ENCODE results near the gene INPP5E.

INPP5E gene

GRCh38 chr9:136431782-136432350 is 7.8 kb downstream of the INPP5E start:
- no peak overlapping the region for H3K4me2 ChIP-seq (ENCODE audit: low read length)
- no peaks in the 10 kb centered on the region for H3K27me3 ChIP-seq (ENCODE audit: control insufficient read depth, insufficient read depth, low read length)
- TF ChIP-seq CTCF (IDR thresholded peaks at IDR 0.05) = no peak
- H3K4me1 ChIP-seq = no peaks in the 10 kb centered on the region
- H3K36me3 ChIP-seq (ENCODE audit: control insufficient read depth, insufficient read depth, low read length) = no peaks in the 10 kb centered on the region
- no peaks in the 10 kb centered on the region for H3K9me3 ChIP-seq (ENCODE audit: control insufficient read depth, low read length)
- H3K9ac ChIP-seq = no peak overlapping the region
- no peak overlapping the region for H2AFZ ChIP-seq
- H3K79me2 ChIP-seq = no peaks in the 10 kb centered on the region
- no peak overlapping the region for H3K4me3 ChIP-seq (ENCODE audit: low read depth, low read length)
- H3K27ac ChIP-seq = no peak overlapping the region

DNA sequence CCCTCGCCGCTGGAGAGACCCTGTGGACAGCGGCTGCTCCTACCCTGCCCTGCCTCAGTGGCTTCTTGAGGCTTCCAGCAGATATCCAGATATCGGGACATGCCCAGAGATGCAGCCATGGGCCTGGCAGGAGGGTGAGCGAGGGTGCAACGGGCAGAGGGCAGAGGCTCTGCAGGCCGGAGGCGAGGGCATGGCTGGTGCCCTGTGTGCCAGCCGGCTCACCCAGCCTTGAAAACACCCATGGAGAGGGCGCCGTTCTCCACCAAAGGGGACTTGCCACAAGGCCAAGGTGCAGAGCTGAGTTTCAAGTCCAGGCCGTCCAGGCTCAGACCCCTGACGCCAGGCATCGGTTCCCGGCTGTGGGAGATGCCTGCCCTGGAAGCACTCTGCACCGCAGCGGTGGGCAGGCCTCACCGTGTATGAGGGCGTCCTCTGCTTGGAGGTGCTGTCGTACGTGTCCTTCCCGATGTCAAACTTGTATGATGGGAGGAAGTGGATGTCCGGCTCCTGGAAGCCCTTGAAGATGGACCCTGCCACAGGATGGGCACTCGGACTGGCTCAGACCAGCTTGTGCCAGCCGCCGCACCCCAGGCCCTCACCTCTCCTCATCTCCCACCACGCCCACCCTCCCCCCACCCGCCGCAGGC is 8.9 kb downstream of the INPP5E start:
- Histone ChIP-seq H3K4me2 (ENCODE audit: low read length) (no peak overlapping the region), H3K9ac (no peak overlapping the region), H3K4me1 (no peaks in the 10 kb centered on the region), H3K27me3 (ENCODE audit: control insufficient read depth, insufficient read depth, low read length) (no peaks in the 10 kb centered on the region), H3K27ac (no peak overlapping the region), H3K9me3 (ENCODE audit: control insufficient read depth, low read length) (no peaks in the 10 kb centered on the region), H3K79me2 (no peaks in the 10 kb centered on the region), H3K4me3 (ENCODE audit: low read depth, low read length) (no peak overlapping the region), H3K36me3 (ENCODE audit: control insufficient read depth, insufficient read depth, low read length) (no peaks in the 10 kb centered on the region), H2AFZ (no peak overlapping the region)
- TF ChIP-seq CTCF (IDR thresholded peaks at IDR 0.05) = no peak

DNA sequence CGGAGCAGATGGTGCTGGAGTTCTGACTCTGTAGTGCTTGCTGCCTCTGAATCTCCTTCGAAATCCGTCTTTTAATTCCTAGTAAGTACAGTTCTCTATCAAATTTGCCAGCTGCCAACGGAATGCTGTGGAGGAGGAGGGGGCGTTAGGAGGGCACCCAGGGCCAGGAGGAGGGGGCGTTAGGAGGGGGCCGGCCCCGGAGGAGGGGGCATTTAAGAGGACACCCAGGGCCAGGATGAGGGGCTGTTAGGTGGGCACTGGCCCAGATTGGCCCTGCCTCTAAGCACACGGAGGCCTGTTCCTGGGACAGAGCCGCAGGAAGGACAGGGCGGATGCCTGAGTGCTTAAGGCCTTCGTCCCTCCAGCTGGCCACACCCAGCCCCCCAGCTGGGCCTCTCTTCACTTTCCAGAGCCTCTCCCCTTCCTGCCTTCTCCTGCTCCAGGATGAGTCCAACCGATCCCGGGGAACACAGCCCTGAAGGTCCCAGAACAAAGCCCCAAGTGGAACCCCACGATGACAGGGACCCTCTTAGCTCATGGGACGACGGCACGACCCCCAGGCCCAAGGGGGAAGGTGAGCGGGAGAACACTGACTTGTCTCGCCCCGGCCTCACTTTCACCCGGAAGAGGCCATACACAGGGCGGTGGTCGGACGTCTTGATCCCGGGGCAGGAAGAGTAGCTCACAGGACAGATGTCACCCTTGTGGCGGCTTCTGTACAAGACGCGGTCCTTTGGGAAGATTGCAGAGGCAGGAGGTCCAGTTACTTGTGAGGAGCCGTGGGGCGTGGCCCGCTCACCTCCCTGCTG is 9.8 kb downstream of the INPP5E start:
- Histone ChIP-seq H3K27ac (no peak overlapping the region), H3K9ac (no peak overlapping the region), H3K27me3 (ENCODE audit: control insufficient read depth, insufficient read depth, low read length) (no peaks in the 10 kb centered on the region), H3K4me2 (ENCODE audit: low read length) (no peak overlapping the region), H3K4me1 (no peaks in the 10 kb centered on the region), H3K4me3 (ENCODE audit: low read depth, low read length) (no peak overlapping the region), H3K9me3 (ENCODE audit: control insufficient read depth, low read length) (no peaks in the 10 kb centered on the region), H3K36me3 (ENCODE audit: control insufficient read depth, insufficient read depth, low read length) (no peaks in the 10 kb centered on the region), H3K79me2 (no peaks in the 10 kb centered on the region), H2AFZ (no peak overlapping the region)
- TF ChIP-seq CTCF (IDR thresholded peaks at IDR 0.05) = no peak

GRCh38 chr9:136429075-136429628 is 10.5 kb downstream of the INPP5E start:
- Histone ChIP-seq H3K27me3 (ENCODE audit: control insufficient read depth, insufficient read depth, low read length) (no peaks in the 10 kb centered on the region), H3K4me2 (ENCODE audit: low read length) (no peak overlapping the region), H2AFZ (no peak overlapping the region), H3K79me2 (no peaks in the 10 kb centered on the region), H3K27ac (no peak overlapping the region), H3K4me1 (no peaks in the 10 kb centered on the region), H3K9me3 (ENCODE audit: control insufficient read depth, low read length) (no peaks in the 10 kb centered on the region), H3K4me3 (ENCODE audit: low read depth, low read length) (no peak overlapping the region), H3K36me3 (ENCODE audit: control insufficient read depth, insufficient read depth, low read length) (no peaks in the 10 kb centered on the region), H3K9ac (no peak overlapping the region)
- no peak for TF ChIP-seq CTCF (IDR thresholded peaks at IDR 0.05)
